Measurements from ENCODE around the gene COL5A1.

The COL5A1 gene

GRCh38 chr9:134844821-134845220, 203.2 kb downstream of the COL5A1 start:
- no peak for DNase-seq (ENCODE audit: low read depth)
- H3K4me3 ChIP-seq (ENCODE audit: low read length): no peak overlapping the region
- TF ChIP-seq, protein P1, sequence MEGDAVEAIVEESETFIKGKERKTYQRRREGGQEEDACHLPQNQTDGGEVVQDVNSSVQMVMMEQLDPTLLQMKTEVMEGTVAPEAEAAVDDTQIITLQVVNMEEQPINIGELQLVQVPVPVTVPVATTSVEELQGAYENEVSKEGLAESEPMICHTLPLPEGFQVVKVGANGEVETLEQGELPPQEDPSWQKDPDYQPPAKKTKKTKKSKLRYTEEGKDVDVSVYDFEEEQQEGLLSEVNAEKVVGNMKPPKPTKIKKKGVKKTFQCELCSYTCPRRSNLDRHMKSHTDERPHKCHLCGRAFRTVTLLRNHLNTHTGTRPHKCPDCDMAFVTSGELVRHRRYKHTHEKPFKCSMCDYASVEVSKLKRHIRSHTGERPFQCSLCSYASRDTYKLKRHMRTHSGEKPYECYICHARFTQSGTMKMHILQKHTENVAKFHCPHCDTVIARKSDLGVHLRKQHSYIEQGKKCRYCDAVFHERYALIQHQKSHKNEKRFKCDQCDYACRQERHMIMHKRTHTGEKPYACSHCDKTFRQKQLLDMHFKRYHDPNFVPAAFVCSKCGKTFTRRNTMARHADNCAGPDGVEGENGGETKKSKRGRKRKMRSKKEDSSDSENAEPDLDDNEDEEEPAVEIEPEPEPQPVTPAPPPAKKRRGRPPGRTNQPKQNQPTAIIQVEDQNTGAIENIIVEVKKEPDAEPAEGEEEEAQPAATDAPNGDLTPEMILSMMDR (conservative IDR thresholded peaks at IDR 0.05; ENCODE audit: low read length): no peak

DNA sequence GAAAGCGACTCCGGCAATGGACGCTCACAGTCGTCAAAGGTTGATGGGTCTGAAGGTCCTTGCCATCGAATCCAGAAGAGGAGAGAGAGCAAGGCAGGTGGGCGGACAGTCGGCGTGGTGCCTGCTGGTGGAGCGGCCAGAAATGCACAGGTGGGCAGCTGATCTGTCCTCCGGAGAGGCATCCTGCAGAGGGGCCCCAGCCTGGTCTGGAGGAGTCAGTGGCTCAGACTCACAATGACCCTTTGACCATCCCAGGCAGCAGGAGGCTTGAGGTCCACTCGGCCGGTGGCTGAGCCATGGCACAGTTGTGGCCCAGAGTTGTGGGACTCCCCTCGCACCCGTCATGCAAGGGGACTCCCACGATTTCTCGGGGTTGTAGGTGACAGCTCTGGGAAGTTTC, 204.6 kb downstream of the COL5A1 start:
- DNase-seq (ENCODE audit: low read depth): no peak
- TF ChIP-seq, protein P1 (conservative IDR thresholded peaks at IDR 0.05; ENCODE audit: low read length): no peak
- no peak overlapping the region for H3K4me3 ChIP-seq (ENCODE audit: low read length)

GRCh38 chr9:134846699-134847098, 205.1 kb downstream of the COL5A1 start:
- TF ChIP-seq, protein P1 (conservative IDR thresholded peaks at IDR 0.05; ENCODE audit: low read length): no peak
- H3K4me3 ChIP-seq (ENCODE audit: low read length): no peak overlapping the region
- DNase-seq (ENCODE audit: low read depth): no peak

GRCh38 chr9:134847138-134847537, 205.5 kb downstream of the COL5A1 start:
- no peak for DNase-seq (ENCODE audit: low read depth)
- TF ChIP-seq, protein P1 (conservative IDR thresholded peaks at IDR 0.05; ENCODE audit: low read length): no peak
- no peak overlapping the region for H3K4me3 ChIP-seq (ENCODE audit: low read length)

DNA sequence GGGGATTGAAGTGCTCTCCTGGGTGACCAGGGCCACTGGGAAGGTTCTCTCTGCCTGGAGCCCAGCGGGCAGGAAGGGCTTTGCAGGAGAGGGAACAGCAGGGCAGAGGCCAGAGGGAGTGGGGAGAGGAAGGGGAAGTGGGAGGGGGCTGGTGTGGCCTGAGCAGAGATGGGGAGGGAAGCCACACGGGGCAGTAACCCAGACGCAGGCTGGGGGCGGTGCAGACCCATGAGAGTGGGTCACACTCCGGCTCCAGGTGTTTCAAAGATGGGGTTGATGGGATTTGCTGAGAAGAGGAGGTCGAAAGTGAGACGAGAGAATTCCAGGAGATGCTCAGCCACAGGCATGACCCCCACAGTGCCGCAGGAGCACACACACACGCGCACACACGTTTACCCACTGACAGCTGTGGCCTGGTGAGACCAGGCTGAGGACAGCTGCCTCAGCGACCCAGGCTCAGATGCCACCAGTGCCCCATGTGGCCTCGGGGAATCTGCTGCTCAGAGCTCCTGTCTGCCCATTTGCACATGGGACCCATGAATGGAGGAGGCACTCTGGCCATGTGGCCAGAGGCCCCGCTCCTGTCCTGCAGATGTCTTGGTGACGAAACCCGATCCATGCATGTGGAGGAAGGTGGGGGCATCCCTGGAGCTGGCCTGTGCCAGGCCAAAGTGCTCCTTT, 206.3 kb downstream of the COL5A1 start:
- no peak for DNase-seq (ENCODE audit: low read depth)
- H3K4me3 ChIP-seq (ENCODE audit: low read length): no peak overlapping the region
- TF ChIP-seq, protein P1 (conservative IDR thresholded peaks at IDR 0.05; ENCODE audit: low read length): no peak

- TF ChIP-seq, protein P1 (conservative IDR thresholded peaks at IDR 0.05; ENCODE audit: low read length): no peak
- DNase-seq (ENCODE audit: low read depth): no peak
- H3K4me3 ChIP-seq (ENCODE audit: low read length): no peak overlapping the region
Observed at GRCh38 chr9:134848504-134848903, 206.9 kb downstream of the COL5A1 start.

DNA sequence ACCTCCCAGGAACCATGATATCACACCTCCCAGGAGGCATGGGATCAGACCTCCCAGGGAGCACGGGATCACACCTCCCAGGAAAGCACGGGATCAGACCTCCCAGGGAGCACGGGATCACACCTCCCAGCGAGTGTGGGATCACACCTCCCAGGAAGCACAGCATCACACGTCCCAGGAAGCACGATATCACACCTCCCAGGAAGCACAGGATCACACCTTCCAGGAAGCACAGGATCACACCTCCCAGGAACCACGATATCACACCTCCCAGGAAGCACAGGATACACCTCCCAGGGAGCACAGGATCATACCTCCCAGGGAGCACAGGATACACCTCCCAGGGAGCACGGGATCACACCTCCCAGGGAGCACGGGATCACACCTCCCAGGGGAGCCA, 209.0 kb downstream of the COL5A1 start:
- H3K4me3 ChIP-seq (ENCODE audit: low read length): no peak overlapping the region
- TF ChIP-seq, protein P1 (conservative IDR thresholded peaks at IDR 0.05; ENCODE audit: low read length): no peak
- DNase-seq (ENCODE audit: low read depth): no peak
